IMR-90 (cell line): Measurements from ENCODE around the gene TECTA. TPM values are rescaled to one million over a fixed set of nuclear protein-coding genes. Genes with fewer than 3 reads are reported as not detected.

ENCODE experiments used
- ATAC-seq: fragments of 200-7000 bp; cut with Tn5 transposase; 2 replicates; pipeline ENCODE4 v1.9.1; 2020; ENCODE audit warnings: low read depth, mild to moderate bottlenecking, moderate library complexity
- BruUV-seq: library from RNA; stranded (reverse); fragments of 400-500 nt; replicated peaks from 2 replicates; lab custom pipeline; 2021; lab: Mats Ljungman, UMichigan
- CTCF ChIA-PET: fragments of 300-600 bp; formaldehyde crosslinking; extraction: SDS; loops from one replicate; lab custom pipeline; 2021; ENCODE audit warnings: antibody characterized with exemption; lab: Yijun Ruan, JAX
- POLR2A ChIA-PET: fragments of 300-600 bp; sonication (Branson Sonifier 250); formaldehyde crosslinking; loops from one replicate; lab custom pipeline; 2022; ENCODE audit warnings: antibody characterized with exemption; ENCODE audit not compliant: unreplicated experiment; lab: Charles Lee
- DNase-seq: peaks from one replicate; pipeline ENCODE4 v3.0.0; 2013
- H2AFZ ChIP-seq: replicated peaks from 2 replicates; pipeline ENCODE3; 2013; ENCODE audit warnings: low read length, mild to moderate bottlenecking; ENCODE audit not compliant: poor library complexity
- H2AK5ac ChIP-seq: 2 replicates; pipeline ENCODE4 v1.6.1; 2013; ENCODE audit warnings: low read depth, low read length, inconsistent platforms
- H2AK9ac ChIP-seq: replicated peaks from 2 replicates; pipeline ENCODE3; 2013; ENCODE audit warnings: mild to moderate bottlenecking, low read depth, low read length, moderate library complexity; ENCODE audit not compliant: poor library complexity
- H2BK120ac ChIP-seq: 2 replicates; pipeline ENCODE4 v1.6.1; 2013; ENCODE audit warnings: low read depth, low read length, inconsistent platforms
- H2BK15ac ChIP-seq: 3 replicates; pipeline ENCODE4 v1.6.1; 2013; ENCODE audit warnings: low read depth, low read length, inconsistent platforms
- H2BK20ac ChIP-seq: 2 replicates; pipeline ENCODE4 v1.6.1; 2013; ENCODE audit warnings: low read depth, mild to moderate bottlenecking, inconsistent platforms, low read length, moderate library complexity
- H2BK5ac ChIP-seq: 2 replicates; pipeline ENCODE4 v1.6.1; 2013; ENCODE audit warnings: mild to moderate bottlenecking, low read depth, low read length, inconsistent platforms; ENCODE audit not compliant: poor library complexity, severe bottlenecking
- H3K14ac ChIP-seq: replicated peaks from 2 replicates; pipeline ENCODE4 v1.6.1; 2013; ENCODE audit warnings: low read depth, low read length, inconsistent platforms
- H3K18ac ChIP-seq: 2 replicates; pipeline ENCODE4 v1.6.1; 2013; ENCODE audit warnings: low read depth, low read length, control low read depth
- H3K23ac ChIP-seq: 2 replicates; pipeline ENCODE4 v1.6.1; 2013; ENCODE audit warnings: low read depth, low read length, inconsistent platforms
- H3K27ac ChIP-seq: 2 replicates; pipeline ENCODE4 v1.5.1; 2013; ENCODE audit warnings: mild to moderate bottlenecking, control low read depth, low read length; ENCODE audit not compliant: insufficient read depth
- H3K27me3 ChIP-seq: 2 replicates; pipeline ENCODE4 v1.6.1; 2013; ENCODE audit warnings: low read length; ENCODE audit not compliant: control insufficient read depth, insufficient read depth
- H3K36me3 ChIP-seq: 2 replicates; pipeline ENCODE4 v1.6.1; 2013; ENCODE audit warnings: low read length, mixed read lengths; ENCODE audit not compliant: control insufficient read depth, insufficient read depth
- H3K4ac ChIP-seq: 2 replicates; pipeline ENCODE4 v1.6.1; 2013; ENCODE audit warnings: low read depth, low read length, inconsistent platforms
- H3K4me1 ChIP-seq: 2 replicates; pipeline ENCODE4 v1.6.1; 2013; ENCODE audit warnings: low read length, mixed read lengths; ENCODE audit not compliant: control insufficient read depth, insufficient read depth
- H3K4me2 ChIP-seq: 2 replicates; pipeline ENCODE4 v1.6.1; 2013; ENCODE audit warnings: low read depth, mild to moderate bottlenecking, control low read depth, low read length, moderate library complexity
- H3K4me3 ChIP-seq: 2 replicates; pipeline ENCODE4 v1.5.1; 2013; ENCODE audit warnings: low read depth, mild to moderate bottlenecking, control low read depth, low read length, moderate library complexity; ENCODE audit not compliant: insufficient read depth
- H3K56ac ChIP-seq: 2 replicates; pipeline ENCODE4 v1.6.1; 2013; ENCODE audit warnings: low read length, inconsistent platforms; ENCODE audit not compliant: insufficient read depth; ENCODE audit errors: extremely low read depth
- H3K79me1 ChIP-seq, 2 experiments: 2 replicates each; pipeline ENCODE4 v1.6.1; 2013; ENCODE audit warnings: low read length in 2 of 2, inconsistent platforms in 1 of 2, low read depth in 1 of 2
- H3K9ac ChIP-seq: 2 replicates; pipeline ENCODE4 v1.6.1; 2013; ENCODE audit warnings: low read depth, low read length, control low read depth
- H3K9me1 ChIP-seq: 2 replicates; pipeline ENCODE4 v1.6.1; 2013; ENCODE audit warnings: low read length, inconsistent platforms; ENCODE audit not compliant: insufficient read depth
- H3K9me3 ChIP-seq: 2 replicates; pipeline ENCODE4 v1.6.1; 2013; ENCODE audit warnings: low read length; ENCODE audit not compliant: control insufficient read depth, insufficient read depth
- H4K20me1 ChIP-seq: 2 replicates; pipeline ENCODE4 v1.6.1; 2013; ENCODE audit warnings: low read length, inconsistent platforms; ENCODE audit not compliant: insufficient read depth
- H4K5ac ChIP-seq: 2 replicates; pipeline ENCODE4 v1.6.1; 2013; ENCODE audit warnings: mild to moderate bottlenecking, low read depth, low read length, control low read depth
- H4K8ac ChIP-seq, 2 experiments: 2 replicates each; pipeline ENCODE4 v1.6.1; 2013; ENCODE audit warnings: low read depth in 2 of 2, low read length in 2 of 2, control low read depth in 1 of 2, inconsistent platforms in 1 of 2
- H4K91ac ChIP-seq: 2 replicates; pipeline ENCODE4 v1.6.1; 2013; ENCODE audit warnings: low read depth, low read length, inconsistent platforms; ENCODE audit not compliant: insufficient read depth
- CEBPB ChIP-seq: IDR thresholded peaks from 2 replicates; pipeline ENCODE4 v1.6.1; 2012; ENCODE audit warnings: low read depth, low read length, improper control_type of control experiment
- CHD1 ChIP-seq: IDR thresholded peaks from 2 replicates; pipeline ENCODE4 v1.6.1; 2012; ENCODE audit warnings: low read depth, low read length, improper control_type of control experiment
- CTCF ChIP-seq: conservative IDR thresholded peaks from 2 replicates; pipeline ENCODE4 v1.5.1; 2012; ENCODE audit warnings: mild to moderate bottlenecking, low read depth, low read length, improper control_type of control experiment
- MAFK ChIP-seq: IDR thresholded peaks from 2 replicates; pipeline ENCODE4 v1.6.1; 2012; ENCODE audit warnings: low read depth, low read length, improper control_type of control experiment
- MXI1 ChIP-seq: IDR thresholded peaks from 2 replicates; pipeline ENCODE4 v1.6.1; 2012; ENCODE audit warnings: low read depth, mild to moderate bottlenecking, low read length, moderate library complexity, borderline replicate concordance
- SMC3 ChIP-seq: fragments of 150-350 bp; IDR thresholded peaks from 2 replicates; pipeline ENCODE4 v1.6.1; 2016; ENCODE audit warnings: low read depth, mild to moderate bottlenecking, antibody characterized with exemption, low read length, moderate library complexity
- WGBS, 2 experiments: methylation state at CpG; one replicate each; pipeline versions ENCODE4 v1.1.5 to v1.1.7; 2013; ENCODE audit warnings: missing lambda C conversion rate in 2 of 2; ENCODE audit not compliant: insufficient read length in 1 of 2; ENCODE audit errors: extremely low coverage in 2 of 2; 5-methylcytosine and 5-hydroxymethylcytosine counted together
- dilution Hi-C: fragments of 300-500 bp; cut with HindIII; formaldehyde crosslinking; loops from one replicate; pipeline ENCODE4 v1.14.3; 2018; ENCODE audit warnings: low sequenced_read_pairs; ENCODE audit not compliant: unreplicated experiment
- in situ Hi-C: fragments of 300-500 bp; cut with MboI; formaldehyde crosslinking; loops from 3 replicates; pipeline ENCODE4 v1.14.3; 2019; ENCODE audit warnings: low sequenced_read_pairs, inconsistent platforms, mixed read lengths
- intact Hi-C: fragments of 100-400 bp; cut with micrococcal nuclease; formaldehyde crosslinking; loops from 2 replicates; pipeline ENCODE4 v1.10.0; 2022
- polyA plus RNA-seq, 3 experiments: library from polyadenylated mRNA; depleted of rRNA; stranded (reverse); fragments of >200 nt; gene quantifications; 2 replicates each; pipeline ENCODE4 v1.2.3, GENCODE V29; 2012; ENCODE audit warnings: low replicate concordance in 1 of 3
- total RNA-seq: library from RNA; depleted of rRNA; stranded (reverse); fragments of >200 nt; gene quantifications from 2 replicates; pipeline ENCODE4 v1.2.3, GENCODE V29; 2012

The TECTA gene
- total and polyA plus RNA-seq, 2 of the 4 experiments (the other 2 are of a cell fraction): 0.17 to 0.18 TPM

GRCh38 chr11:121226415-121227263, 125.6 kb downstream of the TECTA start:
- no peak for ATAC-seq
- Histone ChIP-seq H3K9ac (no peak overlapping the region), H3K4ac (no peak overlapping the region), H2BK20ac (no peak overlapping the region), H3K4me3 (no peak overlapping the region), H2BK5ac (no peak overlapping the region), H2BK120ac (no peak overlapping the region), H3K56ac (no peak overlapping the region), H3K18ac (no peak overlapping the region), H3K9me3 (no peaks in the 10 kb centered on the region), H2AK9ac (no peak overlapping the region), H2AFZ (no peak overlapping the region), H3K79me1 (no peaks in the 10 kb centered on the region), H3K4me2 (no peak overlapping the region), H3K36me3 (no peaks in the 10 kb centered on the region), H4K20me1 (no peaks in the 10 kb centered on the region), H3K27me3 (peaks cover 16% of the 10 kb centered on the region), H3K9me1 (no peaks in the 10 kb centered on the region), H4K5ac (no peak overlapping the region), H2BK15ac (no peak overlapping the region), H3K27ac (no peak overlapping the region), H3K14ac (no peak overlapping the region), H3K4me1 (no peaks in the 10 kb centered on the region), H3K23ac (no peak overlapping the region), H2AK5ac (no peak overlapping the region), H4K91ac (no peak overlapping the region), H4K8ac (no peak overlapping the region)
- dilution Hi-C loops: no loop called here
- DNase-seq: no peak
- BruUV-seq: no TSS peak
- no CpG with 5 or more reads among the region's 1 CpG for WGBS, 2 experiments
- intact Hi-C loops: no loop called here
- TF ChIP-seq CHD1 (no peak), SMC3 (no peak), MXI1 (no peak), CEBPB (no peak), CTCF (no peak), MAFK (no peak)
- ChIA-PET POLR2A (no interaction called here), CTCF (no interaction called here)
- in situ Hi-C loops: no loop called here
